HAP-1 (cell line): ENCODE results near the gene DDHD1.
"Not testable (repeated sequence)": the region's sequence is repeated elsewhere in the genome, so short reads cannot be mapped to it uniquely, and the experiment has no call there.

Source experiments
- DNase-seq, 2 experiments: peaks; one replicate each; pipeline ENCODE4 v3.0.0-alpha.2; 2016 to 2020; ENCODE audit warnings: low spot score in 2 of 2
- H3K27me3 ChIP-seq: fragments of 250-450 bp; sonication (Bioruptor Pico); 2 replicates; pipeline ENCODE4 v1.5.1; 2020; ENCODE audit warnings: low read depth, mild to moderate bottlenecking, moderate library complexity
- H3K36me3 ChIP-seq: fragments of 250-450 bp; sonication (Bioruptor Pico); replicated peaks from 2 replicates; pipeline ENCODE4 v1.5.1; 2020; ENCODE audit warnings: mild to moderate bottlenecking
- H3K4me1 ChIP-seq: fragments of 250-450 bp; sonication (Bioruptor Pico); 2 replicates; pipeline ENCODE4 v1.5.1; 2020; ENCODE audit warnings: mild to moderate bottlenecking
- H3K4me3 ChIP-seq: fragments of 250-450 bp; sonication (Bioruptor Pico); 2 replicates; pipeline ENCODE4 v1.5.1; 2020; ENCODE audit warnings: mild to moderate bottlenecking, moderate library complexity
- H3K9me3 ChIP-seq: fragments of 250-450 bp; sonication (Bioruptor Pico); 2 replicates; pipeline ENCODE4 v1.5.1; 2020; ENCODE audit warnings: mild to moderate bottlenecking, moderate library complexity
- in situ Hi-C: fragments of 300-500 bp; cut with MboI; formaldehyde crosslinking; loops from 3 replicates; pipeline ENCODE4 v1.14.3; 2020; ENCODE audit warnings: low sequenced_read_pairs, inconsistent platforms, mixed read lengths

The DDHD1 gene

GRCh38 chr14:53146739-53147138 lies 6.4 kb downstream of the DDHD1 start:
- in situ Hi-C loops: no loop called here

GRCh38 chr14:53144244-53144643 lies 8.9 kb downstream of the DDHD1 start:
- no peak overlapping the region for H3K4me3 ChIP-seq
- no peaks in the 10 kb centered on the region for H3K4me1 ChIP-seq
- H3K27me3 ChIP-seq: no peaks in the 10 kb centered on the region
- no peak for DNase-seq
- peaks cover 8% of the 10 kb centered on the region; the same call in 1 of the 2 replicates for H3K9me3 ChIP-seq
- in situ Hi-C loops: no loop called here
- no peaks in the 10 kb centered on the region for H3K36me3 ChIP-seq

More at GRCh38 chr14:53146739-53147138, 6.4 kb downstream of the DDHD1 start:
- H3K4me3 ChIP-seq: no peak overlapping the region
- no peaks in the 10 kb centered on the region for H3K9me3 ChIP-seq
- peaks cover 17% of the 10 kb centered on the region; the same call in 1 of the 2 replicates for H3K4me1 ChIP-seq
- H3K27me3 ChIP-seq: no peaks in the 10 kb centered on the region
- DNase-seq: no peak
- H3K36me3 ChIP-seq: no peaks in the 10 kb centered on the region

- Histone ChIP-seq H3K9me3 (peaks cover 14% of the 10 kb centered on the region), H3K4me1 (no peaks in the 10 kb centered on the region), H3K27me3 (no peaks in the 10 kb centered on the region), H3K36me3 (no peaks in the 10 kb centered on the region), H3K4me3 (no peak overlapping the region)
- DNase-seq: no peak
- in situ Hi-C loops: no loop called here
Observed at GRCh38 chr14:53140585-53140984, 12.5 kb downstream of the DDHD1 start.

GRCh38 chr14:53137568-53138203 lies 15.4 kb downstream of the DDHD1 start:
- in situ Hi-C loops: no loop called here
- H3K27me3 ChIP-seq: no peaks in the 10 kb centered on the region
- no peak for DNase-seq
- H3K4me3 ChIP-seq: no peak overlapping the region
- no peaks in the 10 kb centered on the region for H3K4me1 ChIP-seq
- no peaks in the 10 kb centered on the region for H3K36me3 ChIP-seq
- H3K9me3 ChIP-seq: peaks cover 14% of the 10 kb centered on the region

- H3K4me1 ChIP-seq: peaks cover 10% of the 10 kb centered on the region
- in situ Hi-C loops, H3K27me3 ChIP-seq, DNase-seq, H3K36me3 ChIP-seq, H3K4me3 ChIP-seq, H3K9me3 ChIP-seq: not testable (repeated sequence)
Observed at GRCh38 chr14:53130491-53130890, 22.6 kb downstream of the DDHD1 start.

GRCh38 chr14:53128303-53129028 lies 24.7 kb downstream of the DDHD1 start:
- in situ Hi-C loops: no loop called here
- no peaks in the 10 kb centered on the region for H3K27me3 ChIP-seq
- no peaks in the 10 kb centered on the region for H3K36me3 ChIP-seq
- H3K9me3 ChIP-seq: no peaks in the 10 kb centered on the region
- no peak for DNase-seq
- H3K4me1 ChIP-seq: peaks cover 10% of the 10 kb centered on the region
- no peak overlapping the region for H3K4me3 ChIP-seq

- in situ Hi-C loops: no loop called here
- peaks cover 10% of the 10 kb centered on the region for H3K4me1 ChIP-seq
Observed at GRCh38 chr14:53127832-53128231, 25.3 kb downstream of the DDHD1 start.

GRCh38 chr14:53127151-53127550 lies 26.0 kb downstream of the DDHD1 start:
- H3K9me3 ChIP-seq: no peaks in the 10 kb centered on the region
- in situ Hi-C loops: no loop called here
- H3K27me3 ChIP-seq: no peaks in the 10 kb centered on the region
- no peaks in the 10 kb centered on the region for H3K36me3 ChIP-seq
- no peak for DNase-seq
- H3K4me3 ChIP-seq: no peak overlapping the region
- H3K4me1 ChIP-seq: peaks cover 10% of the 10 kb centered on the region

More at GRCh38 chr14:53127832-53128231, 25.3 kb downstream of the DDHD1 start:
- H3K9me3 ChIP-seq: no peaks in the 10 kb centered on the region
- H3K27me3 ChIP-seq: no peaks in the 10 kb centered on the region
- DNase-seq: no peak
- H3K36me3 ChIP-seq: no peaks in the 10 kb centered on the region
- H3K4me3 ChIP-seq: no peak overlapping the region

- Histone ChIP-seq H3K4me1 (peaks cover 10% of the 10 kb centered on the region), H3K9me3 (no peaks in the 10 kb centered on the region), H3K36me3 (no peaks in the 10 kb centered on the region), H3K27me3 (no peaks in the 10 kb centered on the region), H3K4me3 (no peak overlapping the region)
- no peak for DNase-seq
- in situ Hi-C loops: no loop called here
Observed at GRCh38 chr14:53126731-53127130, 26.4 kb downstream of the DDHD1 start.

- Histone ChIP-seq H3K4me3 (no peak overlapping the region), H3K4me1 (peaks cover 10% of the 10 kb centered on the region), H3K36me3 (no peaks in the 10 kb centered on the region), H3K27me3 (no peaks in the 10 kb centered on the region), H3K9me3 (peaks cover 4% of the 10 kb centered on the region; the same call in 1 of the 2 replicates)
- in situ Hi-C loops: no loop called here
- DNase-seq: no peak
Observed at GRCh38 chr14:53124786-53125185, 28.3 kb downstream of the DDHD1 start.

GRCh38 chr14:53121419-53121818 lies 31.7 kb downstream of the DDHD1 start:
- H3K4me1 ChIP-seq, H3K27me3 ChIP-seq, H3K36me3 ChIP-seq, in situ Hi-C loops, DNase-seq, H3K9me3 ChIP-seq, H3K4me3 ChIP-seq: not testable (repeated sequence)

GRCh38 chr14:53117479-53117878 lies 35.6 kb downstream of the DDHD1 start:
- H3K4me1 ChIP-seq, H3K4me3 ChIP-seq, H3K9me3 ChIP-seq, DNase-seq, H3K27me3 ChIP-seq, in situ Hi-C loops, H3K36me3 ChIP-seq: not testable (repeated sequence)

- DNase-seq: no peak
- in situ Hi-C loops: no loop called here
- Histone ChIP-seq H3K9me3 (no peaks in the 10 kb centered on the region), H3K4me3 (no peak overlapping the region), H3K36me3 (no peaks in the 10 kb centered on the region), H3K4me1 (peaks cover 8% of the 10 kb centered on the region), H3K27me3 (no peaks in the 10 kb centered on the region)
Observed at GRCh38 chr14:53113989-53114388, 39.1 kb downstream of the DDHD1 start.

- H3K4me1 ChIP-seq: peaks cover 8% of the 10 kb centered on the region
- DNase-seq: no peak
- in situ Hi-C loops: no loop called here
- no peaks in the 10 kb centered on the region; the same call in 1 of the 2 replicates for H3K9me3 ChIP-seq
- no peaks in the 10 kb centered on the region for H3K36me3 ChIP-seq
- no peaks in the 10 kb centered on the region for H3K27me3 ChIP-seq
- no peak overlapping the region for H3K4me3 ChIP-seq
Observed at GRCh38 chr14:53110096-53110495, 43.0 kb downstream of the DDHD1 start.
